ENCODE measurements around the gene TAAR8.
"Not testable (repeated sequence)": the region's sequence is repeated elsewhere in the genome, so short reads cannot be mapped to it uniquely, and the experiment has no call there.

Gene TAAR8

GRCh38 chr6:132552372-132552771 is at the start of gene TAAR8:
Gene TAAR8, plus strand, starts transcription at chr6:132552672. Its CDS starts 21 bp downstream, at chr6:132552693.
- no peak for DNase-seq (ENCODE audit: low spot score)

- no peak for DNase-seq (ENCODE audit: low spot score)
These were observed 47.7 kb upstream of the TAAR8 start for GRCh38 chr6:132504757-132505156.

- DNase-seq (ENCODE audit: low spot score), result no peak
These were observed 47.3 kb upstream of the TAAR8 start for GRCh38 chr6:132505158-132505557.

GRCh38 chr6:132506461-132506860 is 46.0 kb upstream of the TAAR8 start:
- DNase-seq (ENCODE audit: low spot score), result no peak

- no peak for DNase-seq (ENCODE audit: low spot score)
These were observed 45.3 kb upstream of the TAAR8 start for GRCh38 chr6:132506869-132507808.

- no peak for DNase-seq (ENCODE audit: low spot score)
These were observed 41.2 kb upstream of the TAAR8 start for GRCh38 chr6:132511210-132511830.

- DNase-seq (ENCODE audit: low spot score), result no peak
These were observed 40.6 kb upstream of the TAAR8 start for GRCh38 chr6:132511831-132512220.

GRCh38 chr6:132512342-132512637 is 40.2 kb upstream of the TAAR8 start:
- no peak for DNase-seq (ENCODE audit: low spot score)

GRCh38 chr6:132512638-132513632 is 39.5 kb upstream of the TAAR8 start, which contains the start of gene STX7:
Gene STX7, minus strand, starts transcription at chr6:132513116. Its CDS starts 9,586 bp downstream, at chr6:132503530.
- peak; percentile 87 for DNase-seq (ENCODE audit: low spot score)

GRCh38 chr6:132513831-132514545 is 38.5 kb upstream of the TAAR8 start:
- no peak for DNase-seq (ENCODE audit: low spot score)

- DNase-seq (ENCODE audit: low spot score), result no peak
These were observed 37.1 kb upstream of the TAAR8 start for GRCh38 chr6:132515386-132515785.

- no peak for DNase-seq (ENCODE audit: low spot score)
These were observed 31.5 kb upstream of the TAAR8 start for GRCh38 chr6:132520953-132521352.

- no peak for DNase-seq (ENCODE audit: low spot score)
These were observed 27.8 kb upstream of the TAAR8 start for GRCh38 chr6:132524646-132525045.

- no peak for DNase-seq (ENCODE audit: low spot score)
These were observed 26.6 kb upstream of the TAAR8 start for GRCh38 chr6:132525866-132526265.

GRCh38 chr6:132526461-132526860 is 26.0 kb upstream of the TAAR8 start:
- DNase-seq (ENCODE audit: low spot score), result no peak

- DNase-seq (ENCODE audit: low spot score), result no peak
These were observed 24.7 kb upstream of the TAAR8 start for GRCh38 chr6:132527791-132528190.

- DNase-seq (ENCODE audit: low spot score), result peak; percentile 64
These were observed 22.0 kb upstream of the TAAR8 start for GRCh38 chr6:132530293-132530974.

- not testable (repeated sequence) for DNase-seq (ENCODE audit: low spot score)
These were observed 17.9 kb upstream of the TAAR8 start for GRCh38 chr6:132534546-132534945.

GRCh38 chr6:132537145-132537544 is 15.3 kb upstream of the TAAR8 start:
- DNase-seq (ENCODE audit: low spot score), result no peak

GRCh38 chr6:132537977-132538376 is 14.5 kb upstream of the TAAR8 start, which contains the start of gene TAAR9:
Gene TAAR9, plus strand, starts transcription at chr6:132538277. Its CDS starts 13 bp downstream, at chr6:132538290.
- no peak for DNase-seq (ENCODE audit: low spot score)

GRCh38 chr6:132544826-132545225 is 7.6 kb upstream of the TAAR8 start:
- no peak for DNase-seq (ENCODE audit: low spot score)

Measured in CD4-positive, alpha-beta T cell treated with Interleukin-6 at 100 ng/mL for 8 hours (primary cell).